Right cardiac atrium (tissue), 5 donors: ENCODE measurements around the gene FAM221A. TPM values are rescaled to one million over a fixed set of nuclear protein-coding genes. Genes with fewer than 3 reads are reported as not detected.

Experiments
- ATAC-seq, 2 donors: fragments of 200-7000 bp; cut with Tn5 transposase; one replicate each; pipeline versions ENCODE4 v1.8.0 to v1.9.1; 2020; ENCODE audit warnings: moderate library complexity in 2 of 2, mild to moderate bottlenecking in 1 of 2
- DNase-seq, 3 donors: peaks; one replicate each; pipeline ENCODE4 v3.0.0-alpha.2; 2020
- H3K27ac ChIP-seq: one replicate; pipeline ENCODE4 v1.5.1; 2013; ENCODE audit warnings: mild to moderate bottlenecking, low read length, control low read depth, moderate library complexity
- H3K27me3 ChIP-seq: one replicate; pipeline ENCODE4 v1.6.1; 2013; ENCODE audit not compliant: control insufficient read depth, insufficient read depth
- H3K4me1 ChIP-seq: one replicate; pipeline ENCODE4 v1.6.1; 2013; ENCODE audit warnings: low read length; ENCODE audit not compliant: control insufficient read depth, insufficient read depth
- H3K4me3 ChIP-seq: one replicate; pipeline ENCODE4 v1.5.1; 2013; ENCODE audit warnings: low read length, control low read depth
- H3K9me3 ChIP-seq: one replicate; pipeline ENCODE4 v1.6.1; 2013; ENCODE audit warnings: low read length; ENCODE audit not compliant: control insufficient read depth
- WGBS: extraction: QIAGEN DNeasy Blood & Tissue Kit; methylation state at CpG from one replicate; pipeline ENCODE4 v1.1.7; 2013; 5-methylcytosine and 5-hydroxymethylcytosine counted together
- intact Hi-C, 4 donors: fragments of 100-400 bp; cut with DNase I; formaldehyde crosslinking; loops; one replicate each; pipeline versions ENCODE4 v1.11.0 to v1.14.0; 2022 to 2023
- long read RNA-seq, 4 donors: library from polyadenylated mRNA; unstranded; transcript quantifications; one replicate each; pipeline ENCODE4 v2.0.0, GENCODE V29; 2020 to 2021
- polyA plus RNA-seq: library from polyadenylated mRNA; stranded (reverse); fragments of 200-250 nt; gene quantifications from one replicate; pipeline ENCODE4 v1.2.3, GENCODE V29; 2013
- total RNA-seq, 4 donors: library from RNA; stranded (reverse); fragmentation: NEBNext Ultra II Directional; extraction: Animal tissue kit (Norgen Biotek cat#: 25700); gene quantifications; one replicate each; pipeline ENCODE4 v1.2.1, GENCODE V29; 2021
- donor health status: healthy with polysubstance abuse.
- donor health status: DM: no; HTN: yes; CAD: no.
- donor health status: DM: no; HTN: no; CAD: no.
- donor health status: DM: no; HTN: yes; CAD: no; lungs with severe emphysema.
- donor health status: DM: yes; HTN: yes; CAD: no.

The FAM221A gene
- total RNA-seq = 1 to 10 TPM; 3.7 to 5.6 (median 4.9) TPM
- 3.6 TPM for polyA plus RNA-seq
- long read RNA-seq, donor 1, partial matches to known transcripts = 1 of 12 reads
- long read RNA-seq, donor 1, other reads (novel, unspliced or antisense) = 2 of 12 reads
- long read RNA-seq, donor 2, partial matches to known transcripts = 0 of 1 reads
- long read RNA-seq, donor 2, other reads (novel, unspliced or antisense) = 1 of 1 reads
- long read RNA-seq, donor 3, transcript FAM221A-202 (6 exons, 888 nt) = major isoform, 6 of 14 reads
- long read RNA-seq, donor 3, partial matches to known transcripts = 0 of 14 reads
- long read RNA-seq, donor 3, other reads (novel, unspliced or antisense) = 2 of 14 reads
- long read RNA-seq, donor 4, partial matches to known transcripts = 0 of 3 reads
- long read RNA-seq, donor 4, other reads (novel, unspliced or antisense) = 0 of 3 reads

- Histone ChIP-seq H3K27me3 (no peaks in the 10 kb centered on the region), H3K4me1 (peaks cover 3% of the 10 kb centered on the region), H3K4me3 (peak within 1 kb of the TSS; percentile 95), H3K27ac (peak within 1 kb of the TSS; percentile 85), H3K9me3 (no peaks in the 10 kb centered on the region)
- WGBS = under 1% methylated on average over 53 of the region's 53 CpGs
- ATAC-seq (peak; percentile 100), DNase-seq (peak; percentile 92 to 96 (median 96))
- intact Hi-C loops = loop anchor here in 2 of 4 donors (5.0 to 10.0 kb wide), 2 partner anchors 83 to 85 kb away; partner anchors contain the start of gene CCDC126 (in 2 of the 2)
Measured at GRCh38 chr7:23679898-23680413, at the start of gene FAM221A. FAM221A (plus strand) TSS chr7:23680199; CDS start chr7:23680219, 20 bp downstream.

GRCh38 chr7:23633417-23633816, 46.6 kb upstream of the FAM221A start:
- no peak for ATAC-seq
- Histone ChIP-seq H3K4me1 (no peaks in the 10 kb centered on the region), H3K27me3 (no peaks in the 10 kb centered on the region), H3K9me3 (no peaks in the 10 kb centered on the region), H3K27ac (no peak overlapping the region), H3K4me3 (no peak overlapping the region)
- WGBS = 97% methylated on average over 7 of the region's 7 CpGs
- DNase-seq = no peak
- intact Hi-C loops = no loop called here

- Histone ChIP-seq H3K4me3 (no peak overlapping the region), H3K4me1 (no peaks in the 10 kb centered on the region), H3K27ac (no peak overlapping the region), H3K27me3 (no peaks in the 10 kb centered on the region), H3K9me3 (no peaks in the 10 kb centered on the region)
- DNase-seq (no peak), ATAC-seq (no peak)
- intact Hi-C loops = no loop called here
- WGBS = 96% methylated on average over 1 of the region's 1 CpG
Measured at GRCh38 chr7:23645822-23646221, 34.2 kb upstream of the FAM221A start.

- ATAC-seq (no peak), DNase-seq (no peak)
- H3K4me3 ChIP-seq = no peak overlapping the region
- H3K4me1 ChIP-seq = no peaks in the 10 kb centered on the region
- intact Hi-C loops = loop anchor here in 1 of 4 donors (10.0 kb wide), 1 partner anchor 51 kb away; no protein-coding TSS in a partner anchor
- peaks cover 3% of the 10 kb centered on the region for H3K9me3 ChIP-seq
- no peaks in the 10 kb centered on the region for H3K27me3 ChIP-seq
- WGBS = 88% methylated on average over 5 of the region's 5 CpGs
- no peak overlapping the region for H3K27ac ChIP-seq
Measured at GRCh38 chr7:23653942-23654341, 26.1 kb upstream of the FAM221A start.

- peaks cover 3% of the 10 kb centered on the region for H3K9me3 ChIP-seq
Measured at GRCh38 chr7:23654508-23654907, 25.5 kb upstream of the FAM221A start.

GRCh38 chr7:23655433-23655832, 24.6 kb upstream of the FAM221A start:
- Histone ChIP-seq H3K4me3 (no peak overlapping the region), H3K27ac (no peak overlapping the region), H3K4me1 (no peaks in the 10 kb centered on the region), H3K9me3 (peaks cover 3% of the 10 kb centered on the region), H3K27me3 (no peaks in the 10 kb centered on the region)
- WGBS = 97% methylated on average over 22 of the region's 22 CpGs
- ATAC-seq (no peak), DNase-seq (no peak)
- intact Hi-C loops = loop anchor here in 1 of 4 donors (10.0 kb wide), 1 partner anchor 49 kb away; no protein-coding TSS in a partner anchor

More at GRCh38 chr7:23654508-23654907, 25.5 kb upstream of the FAM221A start:
- Histone ChIP-seq H3K27me3 (no peaks in the 10 kb centered on the region), H3K4me1 (no peaks in the 10 kb centered on the region), H3K27ac (no peak overlapping the region), H3K4me3 (no peak overlapping the region)
- DNase-seq (no peak), ATAC-seq (peak in 1 of 2 donors; percentile 29)
- intact Hi-C loops = loop anchor here in 1 of 4 donors (10.0 kb wide), 1 partner anchor 50 kb away; no protein-coding TSS in a partner anchor
- 0% methylated on average over 1 of the region's 1 CpG for WGBS

- no peaks in the 10 kb centered on the region for H3K4me1 ChIP-seq
- no peak for ATAC-seq
- no peak for DNase-seq
- H3K27me3 ChIP-seq = no peaks in the 10 kb centered on the region
- WGBS = 76% methylated on average over 7 of the region's 7 CpGs
- H3K27ac ChIP-seq = no peak overlapping the region
- intact Hi-C loops = loop anchor here in 1 of 4 donors (10.0 kb wide), 1 partner anchor 46 kb away; no protein-coding TSS in a partner anchor
- H3K9me3 ChIP-seq = peaks cover 3% of the 10 kb centered on the region
- no peak overlapping the region for H3K4me3 ChIP-seq
Measured at GRCh38 chr7:23658831-23659427, 21.1 kb upstream of the FAM221A start.

GRCh38 chr7:23661385-23661784, 18.6 kb upstream of the FAM221A start:
- Histone ChIP-seq H3K27ac (no peak overlapping the region), H3K27me3 (no peaks in the 10 kb centered on the region), H3K9me3 (no peaks in the 10 kb centered on the region), H3K4me1 (peaks cover 1% of the 10 kb centered on the region), H3K4me3 (no peak overlapping the region)
- no peak for DNase-seq
- no peak for ATAC-seq
- intact Hi-C loops = no loop called here
- WGBS = 81% methylated on average over 3 of the region's 3 CpGs

- Histone ChIP-seq H3K4me1 (peaks cover 1% of the 10 kb centered on the region), H3K4me3 (no peak overlapping the region), H3K27me3 (no peaks in the 10 kb centered on the region), H3K27ac (no peak overlapping the region), H3K9me3 (no peaks in the 10 kb centered on the region)
- no peak for ATAC-seq
- WGBS = 67% methylated on average over 8 of the region's 8 CpGs
- DNase-seq = no peak
- intact Hi-C loops = no loop called here
Measured at GRCh38 chr7:23662124-23662983, 17.6 kb upstream of the FAM221A start.

- Histone ChIP-seq H3K27ac (no peak overlapping the region), H3K4me3 (no peak overlapping the region), H3K4me1 (peaks cover 1% of the 10 kb centered on the region), H3K27me3 (no peaks in the 10 kb centered on the region), H3K9me3 (no peaks in the 10 kb centered on the region)
- intact Hi-C loops = no loop called here
- DNase-seq (no peak), ATAC-seq (no peak)
- 82% methylated on average over 2 of the region's 2 CpGs for WGBS
Measured at GRCh38 chr7:23662984-23663313, 17.1 kb upstream of the FAM221A start.
